GM20000 (cell line): ENCODE results near the gene RBL1.
"Not testable (repeated sequence)": the region's sequence is repeated elsewhere in the genome, so short reads cannot be mapped to it uniquely, and the experiment has no call there.

Source experiments
- DNase-seq: peaks from one replicate; pipeline ENCODE4 v3.0.0; 2012; ENCODE audit warnings: low spot score
- CTCF ChIP-seq: IDR thresholded peaks from 2 replicates; pipeline ENCODE4 v1.5.1; 2012; ENCODE audit warnings: mild to moderate bottlenecking, control low read depth; ENCODE audit errors: extremely low read depth, missing control alignments

RBL1 gene

GRCh38 chr20:37032077-37032476, 63.7 kb downstream of the RBL1 start:
- TF ChIP-seq CTCF, result no peak
- no peak for DNase-seq

- no peak for DNase-seq
- no peak for TF ChIP-seq CTCF
These were observed 75.2 kb downstream of the RBL1 start for GRCh38 chr20:37020636-37021035.

GRCh38 chr20:37012631-37013030, 83.2 kb downstream of the RBL1 start:
- not testable (repeated sequence) for DNase-seq

- not testable (repeated sequence) for DNase-seq
These were observed 83.9 kb downstream of the RBL1 start for GRCh38 chr20:37011858-37012257.

GRCh38 chr20:37011147-37011546, 84.7 kb downstream of the RBL1 start:
- no peak for TF ChIP-seq CTCF
- no peak for DNase-seq

GRCh38 chr20:37007898-37008649, 87.7 kb downstream of the RBL1 start:
- peak; percentile 63 for DNase-seq
- no peak for TF ChIP-seq CTCF

GRCh38 chr20:37005062-37005942, 90.5 kb downstream of the RBL1 start:
- peak; percentile 54 for DNase-seq

- not testable (repeated sequence) for DNase-seq
These were observed 94.2 kb downstream of the RBL1 start for GRCh38 chr20:37001634-37002033.

- not testable (repeated sequence) for DNase-seq
These were observed 95.6 kb downstream of the RBL1 start for GRCh38 chr20:37000171-37000570.

GRCh38 chr20:36998652-36999051, 97.1 kb downstream of the RBL1 start:
- DNase-seq, result no peak

More at GRCh38 chr20:36998652-36999051, 97.1 kb downstream of the RBL1 start:
- no peak for TF ChIP-seq CTCF
